Posterior cingulate gyrus (tissue), 11 donors: Measurements from ENCODE around the gene ARID3C.

Source experiments
- DNase-seq, 10 donors: peaks; one replicate each; pipeline versions ENCODE4 v3.0.0 to v3.0.0-alpha.2; 2020 to 2021; ENCODE audit warnings: mixed read lengths in 3 of 10
- intact Hi-C: fragments of 100-400 bp; cut with DNase I; formaldehyde crosslinking; loops from one replicate; pipeline ENCODE4 v1.15.1; 2023

The ARID3C gene, protein sequence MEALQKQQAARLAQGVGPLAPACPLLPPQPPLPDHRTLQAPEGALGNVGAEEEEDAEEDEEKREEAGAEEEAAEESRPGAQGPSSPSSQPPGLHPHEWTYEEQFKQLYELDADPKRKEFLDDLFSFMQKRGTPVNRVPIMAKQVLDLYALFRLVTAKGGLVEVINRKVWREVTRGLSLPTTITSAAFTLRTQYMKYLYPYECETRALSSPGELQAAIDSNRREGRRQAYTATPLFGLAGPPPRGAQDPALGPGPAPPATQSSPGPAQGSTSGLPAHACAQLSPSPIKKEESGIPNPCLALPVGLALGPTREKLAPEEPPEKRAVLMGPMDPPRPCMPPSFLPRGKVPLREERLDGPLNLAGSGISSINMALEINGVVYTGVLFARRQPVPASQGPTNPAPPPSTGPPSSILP

GRCh38 chr9:34628656-34629490 is at the start of gene ARID3C:
Gene ARID3C, minus strand, starts transcription at chr9:34629066. Its CDS starts 1,052 bp downstream, at chr9:34628014.
- intact Hi-C loops: no loop called here
- DNase-seq: peak in 2 of 10 donors; percentile 64 to 74

DNA sequence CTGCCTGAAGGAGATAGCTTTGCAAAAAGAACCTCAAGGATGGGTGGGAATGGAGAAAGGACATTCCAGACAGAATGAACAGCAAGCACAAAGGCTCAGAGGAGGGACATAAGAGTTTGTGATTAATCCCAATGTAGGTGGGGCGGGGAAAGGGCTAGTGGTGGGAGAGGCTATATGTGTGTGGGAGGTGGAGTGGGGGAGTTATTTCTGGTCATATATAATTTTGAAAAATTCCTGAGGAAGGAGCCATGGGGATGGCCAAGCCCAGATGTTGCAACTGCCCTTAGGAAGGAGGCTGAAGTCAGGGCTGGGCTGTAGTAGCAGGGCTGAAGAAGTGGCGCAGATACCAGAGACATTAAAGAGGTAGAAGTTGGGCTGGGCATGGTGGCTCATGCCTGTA is 47.0 kb upstream of the ARID3C start:
- intact Hi-C loops: no loop called here
- no peak for DNase-seq

- DNase-seq: peak in 7 of 10 donors; percentile 35 to 92 (median 48)
- intact Hi-C loops: no loop called here
These were observed 46.3 kb upstream of the ARID3C start for GRCh38 chr9:34675048-34675714.

GRCh38 chr9:34674440-34674839 is 45.6 kb upstream of the ARID3C start:
- no peak for DNase-seq
- intact Hi-C loops: no loop called here

GRCh38 chr9:34671307-34671706 is 42.4 kb upstream of the ARID3C start:
- intact Hi-C loops: no loop called here
- peak in 1 of 10 donors; percentile 9 for DNase-seq

DNA sequence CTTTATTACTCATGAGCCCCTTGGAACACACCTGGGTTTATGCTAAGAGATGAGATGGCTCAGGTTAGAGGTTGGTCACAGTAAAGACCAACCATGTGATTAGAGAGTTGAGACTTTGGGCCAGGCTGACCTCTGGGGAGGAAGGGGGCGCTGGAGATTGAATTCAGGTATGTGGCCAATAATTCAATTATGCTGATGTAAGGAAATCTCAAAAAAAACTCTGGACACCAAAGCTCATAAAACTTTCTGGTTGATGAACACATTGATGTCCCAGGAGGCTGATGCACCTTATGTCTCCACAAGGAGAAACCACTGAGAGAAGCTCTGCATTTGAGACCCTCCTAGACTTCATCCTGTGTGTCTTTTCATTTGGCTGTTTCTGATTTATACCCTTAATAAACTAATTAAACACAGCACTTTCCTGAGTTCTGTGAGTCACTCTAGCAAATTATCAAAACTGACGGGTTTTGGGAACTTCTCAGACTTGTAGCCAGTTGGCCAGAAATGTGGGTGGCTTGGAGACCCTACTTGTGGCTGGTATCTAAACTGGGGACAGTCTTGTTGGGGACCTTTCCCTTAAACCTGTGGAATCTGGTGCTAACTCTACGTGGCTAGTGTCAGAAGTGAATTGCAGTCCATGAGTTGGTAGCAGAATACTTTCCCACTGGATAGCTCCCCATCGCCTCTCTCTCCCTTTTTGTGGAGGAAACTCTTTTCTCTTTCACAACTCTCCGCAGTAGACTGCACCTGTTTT is 41.1 kb upstream of the ARID3C start:
- intact Hi-C loops: no loop called here
- DNase-seq: peak in 1 of 10 donors; percentile 22

DNA sequence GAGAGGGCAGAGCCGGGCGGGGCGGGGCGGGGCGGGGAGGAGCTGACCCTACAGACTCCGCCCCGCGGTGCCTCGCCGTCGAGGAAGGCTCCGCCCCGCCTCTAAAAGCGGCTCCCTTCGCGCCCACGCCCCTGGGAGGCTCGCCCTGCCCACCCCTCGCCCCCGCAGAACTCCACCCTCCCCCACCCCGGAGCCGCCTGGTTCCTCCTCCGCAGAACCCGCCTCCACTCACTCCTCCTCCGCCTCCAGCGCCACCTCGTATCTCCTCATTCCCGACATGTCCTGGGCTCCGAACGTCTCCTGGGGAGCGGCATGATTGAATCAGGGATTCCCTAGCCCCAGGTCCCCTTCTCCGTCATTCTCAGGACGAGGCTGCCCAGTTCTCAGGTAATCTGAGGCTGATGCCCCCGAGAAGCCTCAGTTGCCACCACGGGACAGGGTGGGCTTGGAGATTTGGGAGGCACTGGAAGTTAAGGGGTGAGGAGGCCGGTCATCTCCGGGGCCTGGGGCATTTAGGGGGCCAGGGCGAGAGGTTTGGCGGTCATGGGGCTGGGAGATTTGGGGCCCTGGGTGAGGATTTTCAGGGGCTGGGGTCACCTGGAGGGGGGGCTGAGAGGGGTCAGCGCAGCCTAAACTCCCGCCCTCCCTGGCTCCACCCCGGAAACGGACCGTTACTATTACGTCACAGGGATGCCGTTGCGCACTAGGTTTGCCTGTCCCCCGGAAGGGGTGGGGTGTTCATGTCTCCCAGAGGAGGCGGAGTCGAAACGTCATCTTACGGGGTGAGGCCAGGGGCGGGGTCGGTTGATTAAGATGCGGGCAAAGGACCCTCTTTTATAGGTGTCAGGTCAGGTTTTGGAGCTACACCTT is 36.8 kb upstream of the ARID3C start:
- intact Hi-C loops: loop anchor here (2.0 kb wide), 1 partner anchor 37 kb away; no protein-coding TSS in a partner anchor
- DNase-seq: peak; percentile 90 to 99 (median 96)

- intact Hi-C loops: loop anchor here (2.0 kb wide), 1 partner anchor 38 kb away; no protein-coding TSS in a partner anchor
- DNase-seq: peak in 1 of 10 donors; percentile 88
These were observed 36.2 kb upstream of the ARID3C start for GRCh38 chr9:34665067-34665380.

GRCh38 chr9:34664281-34665066 is 35.6 kb upstream of the ARID3C start:
- peak; percentile 46 to 95 (median 76) for DNase-seq
- intact Hi-C loops: loop anchor here (2.0 kb wide), 1 partner anchor 38 kb away; no protein-coding TSS in a partner anchor

GRCh38 chr9:34663303-34663605 is 34.4 kb upstream of the ARID3C start:
- intact Hi-C loops: no loop called here
- no peak for DNase-seq

- peak in 1 of 10 donors; percentile 16 for DNase-seq
- intact Hi-C loops: no loop called here
These were observed 33.8 kb upstream of the ARID3C start, which contains the start of gene CCL27 for GRCh38 chr9:34662526-34663302. Gene CCL27, minus strand, starts transcription at chr9:34662657. Its CDS starts 24 bp downstream, at chr9:34662633.

DNA sequence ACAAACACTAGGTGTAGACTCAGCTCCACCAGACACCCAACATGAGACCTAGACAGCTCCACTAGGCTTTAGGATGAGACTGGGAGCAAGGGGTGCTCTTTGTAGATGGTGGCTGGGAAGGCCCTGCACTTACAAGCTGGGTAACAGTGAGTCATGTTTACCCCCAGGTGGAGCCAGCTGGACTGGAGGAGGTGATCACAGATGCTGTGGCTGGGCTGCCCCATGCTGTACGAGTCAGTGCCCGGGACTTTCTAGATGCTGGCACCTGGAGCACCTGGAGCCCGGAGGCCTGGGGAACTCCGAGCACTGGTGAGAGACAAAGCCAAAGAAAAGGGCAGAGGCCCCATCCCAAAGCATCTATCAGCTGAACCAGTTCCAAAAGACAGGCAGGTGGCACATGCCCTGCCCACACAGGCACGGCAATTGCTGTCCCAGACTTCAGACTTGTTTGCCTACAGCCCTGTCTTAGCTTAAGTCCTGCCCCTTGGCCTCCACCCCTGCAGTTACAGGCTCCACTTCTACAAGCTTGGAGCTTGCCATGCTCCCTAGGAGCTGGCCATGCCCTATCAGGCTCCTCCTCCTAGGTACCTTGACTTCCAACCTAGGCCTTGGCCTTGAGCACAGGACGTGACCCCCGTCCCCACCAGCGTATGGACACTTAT is 30.9 kb upstream of the ARID3C start:
- peak in 1 of 10 donors; percentile 62 for DNase-seq
- intact Hi-C loops: no loop called here

- intact Hi-C loops: no loop called here
- peak in 1 of 10 donors; percentile 61 for DNase-seq
These were observed 29.6 kb upstream of the ARID3C start for GRCh38 chr9:34658461-34658860.

- intact Hi-C loops: no loop called here
- DNase-seq: peak in 1 of 10 donors; percentile 37
These were observed 28.1 kb upstream of the ARID3C start for GRCh38 chr9:34656992-34657391.

GRCh38 chr9:34655394-34655793 is 26.5 kb upstream of the ARID3C start:
- DNase-seq: peak in 2 of 10 donors; percentile 45 to 63
- intact Hi-C loops: no loop called here

DNA sequence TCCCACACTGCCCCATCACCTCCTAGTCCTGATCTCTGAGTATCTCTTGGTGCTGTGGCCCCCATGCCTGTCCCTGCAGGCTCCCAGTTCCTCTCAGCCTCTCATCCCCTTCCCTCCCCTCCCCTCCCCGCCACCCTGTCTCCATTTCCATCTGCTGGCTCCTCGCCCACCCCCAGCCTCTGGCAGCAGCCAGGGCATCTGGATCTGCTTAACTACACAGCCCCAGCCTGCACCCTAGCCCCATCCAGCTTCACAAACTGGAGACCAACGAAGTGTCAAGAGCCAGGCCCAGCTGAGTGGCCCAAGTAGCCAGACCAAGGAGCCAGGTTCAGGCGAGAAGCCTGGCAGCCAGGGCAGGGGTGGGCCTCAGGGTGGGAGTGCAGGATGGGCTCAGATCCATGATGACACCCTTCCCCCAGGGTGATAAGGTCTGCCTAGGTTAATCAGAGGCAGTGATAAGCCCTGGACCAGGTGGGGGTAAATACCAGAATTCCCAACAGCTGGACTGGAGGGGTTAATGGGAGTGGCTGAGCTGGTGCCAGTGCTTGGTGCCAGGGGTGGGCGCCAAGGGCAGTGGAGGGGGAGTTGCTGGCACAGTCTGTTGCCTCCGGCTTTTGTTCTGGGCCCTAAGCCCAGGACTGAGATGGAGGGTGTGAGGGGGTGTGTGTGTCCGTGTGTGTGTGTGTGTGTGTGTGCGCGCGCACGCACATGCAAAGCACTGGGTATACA is 25.6 kb upstream of the ARID3C start:
- intact Hi-C loops: no loop called here
- DNase-seq: peak; percentile 64 to 96 (median 78)
